Endothelial cell (in vitro differentiated cells): ENCODE results near the gene SUSD1. TPM values are rescaled to one million over a fixed set of nuclear protein-coding genes. Genes with fewer than 3 reads are reported as not detected.

ENCODE experiments used
- DNase-seq: peaks from one replicate; pipeline ENCODE4 v3.0.0; 2021; ENCODE audit warnings: low spot score
- H3K27ac Mint-ChIP-seq: one replicate; pipeline ENCODE4 v1.8.0; 2021; ENCODE audit warnings: mixed read lengths, inconsistent platforms; ENCODE audit not compliant: unreplicated experiment
- H3K27me3 Mint-ChIP-seq: one replicate; pipeline ENCODE4 v1.8.0; 2021; ENCODE audit warnings: mild to moderate bottlenecking, moderate library complexity, mixed read lengths, inconsistent platforms; ENCODE audit not compliant: unreplicated experiment
- H3K36me3 Mint-ChIP-seq: one replicate; pipeline ENCODE4 v1.8.0; 2021; ENCODE audit warnings: mild to moderate bottlenecking, low read depth, mixed read lengths, inconsistent platforms; ENCODE audit not compliant: unreplicated experiment
- H3K4me1 Mint-ChIP-seq: one replicate; pipeline ENCODE4 v1.8.0; 2021; ENCODE audit warnings: mild to moderate bottlenecking, mixed read lengths, inconsistent platforms; ENCODE audit not compliant: unreplicated experiment
- H3K4me3 Mint-ChIP-seq: one replicate; pipeline ENCODE4 v1.8.0; 2021; ENCODE audit warnings: mild to moderate bottlenecking, mixed read lengths, inconsistent platforms; ENCODE audit not compliant: unreplicated experiment
- H3K9me3 Mint-ChIP-seq: one replicate; pipeline ENCODE4 v1.8.0; 2021; ENCODE audit warnings: mixed read lengths, inconsistent platforms; ENCODE audit not compliant: unreplicated experiment
- total RNA-seq: library from RNA; stranded (reverse); fragmentation: NEBNext Ultra II Directional; extraction: Animal tissue kit (Norgen Biotek cat#: 25700); gene quantifications from one replicate; pipeline ENCODE4 v1.2.1, GENCODE V29; 2021; ENCODE audit not compliant: unreplicated experiment
- TF ChIP-seq, protein P1 (sequence below): fragments of 200-600 bp; sonication (generic); IDR thresholded peaks from one replicate; pipeline ENCODE4 v1.5.0; 2021; ENCODE audit warnings: antibody characterized with exemption; ENCODE audit not compliant: unreplicated experiment

SUSD1 gene
- total RNA-seq, 1 donor from 2014 or later = 5.7 TPM

DNA sequence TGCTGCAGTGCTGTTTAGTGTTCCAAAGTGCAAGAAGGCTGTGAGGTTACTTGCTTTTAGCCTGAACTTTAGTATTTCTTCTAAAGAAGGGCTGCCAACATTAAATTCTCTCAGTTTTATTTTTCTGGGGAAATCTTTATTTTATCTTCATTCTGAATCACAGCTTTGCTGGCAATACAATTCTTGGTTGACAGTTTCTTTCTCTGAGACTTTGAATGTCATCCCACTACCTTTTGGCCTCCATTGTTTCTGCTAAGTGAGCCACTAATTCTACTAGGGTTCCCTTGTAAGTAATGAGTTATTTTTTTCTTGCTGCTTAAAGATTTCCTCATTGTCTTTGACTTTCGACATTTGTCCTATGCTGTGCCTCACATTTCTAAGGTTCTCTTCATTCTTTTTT lies 32.4 kb upstream of the SUSD1 start:
- Mint-ChIP-seq H3K36me3 (peaks cover 42% of the 10 kb centered on the region), H3K4me1 (no peaks in the 10 kb centered on the region), H3K4me3 (no peak overlapping the region), H3K27me3 (no peaks in the 10 kb centered on the region), H3K9me3 (no peaks in the 10 kb centered on the region), H3K27ac (no peak overlapping the region)
- TF ChIP-seq, protein P1, sequence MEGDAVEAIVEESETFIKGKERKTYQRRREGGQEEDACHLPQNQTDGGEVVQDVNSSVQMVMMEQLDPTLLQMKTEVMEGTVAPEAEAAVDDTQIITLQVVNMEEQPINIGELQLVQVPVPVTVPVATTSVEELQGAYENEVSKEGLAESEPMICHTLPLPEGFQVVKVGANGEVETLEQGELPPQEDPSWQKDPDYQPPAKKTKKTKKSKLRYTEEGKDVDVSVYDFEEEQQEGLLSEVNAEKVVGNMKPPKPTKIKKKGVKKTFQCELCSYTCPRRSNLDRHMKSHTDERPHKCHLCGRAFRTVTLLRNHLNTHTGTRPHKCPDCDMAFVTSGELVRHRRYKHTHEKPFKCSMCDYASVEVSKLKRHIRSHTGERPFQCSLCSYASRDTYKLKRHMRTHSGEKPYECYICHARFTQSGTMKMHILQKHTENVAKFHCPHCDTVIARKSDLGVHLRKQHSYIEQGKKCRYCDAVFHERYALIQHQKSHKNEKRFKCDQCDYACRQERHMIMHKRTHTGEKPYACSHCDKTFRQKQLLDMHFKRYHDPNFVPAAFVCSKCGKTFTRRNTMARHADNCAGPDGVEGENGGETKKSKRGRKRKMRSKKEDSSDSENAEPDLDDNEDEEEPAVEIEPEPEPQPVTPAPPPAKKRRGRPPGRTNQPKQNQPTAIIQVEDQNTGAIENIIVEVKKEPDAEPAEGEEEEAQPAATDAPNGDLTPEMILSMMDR = no peak
- no peak for DNase-seq

DNA sequence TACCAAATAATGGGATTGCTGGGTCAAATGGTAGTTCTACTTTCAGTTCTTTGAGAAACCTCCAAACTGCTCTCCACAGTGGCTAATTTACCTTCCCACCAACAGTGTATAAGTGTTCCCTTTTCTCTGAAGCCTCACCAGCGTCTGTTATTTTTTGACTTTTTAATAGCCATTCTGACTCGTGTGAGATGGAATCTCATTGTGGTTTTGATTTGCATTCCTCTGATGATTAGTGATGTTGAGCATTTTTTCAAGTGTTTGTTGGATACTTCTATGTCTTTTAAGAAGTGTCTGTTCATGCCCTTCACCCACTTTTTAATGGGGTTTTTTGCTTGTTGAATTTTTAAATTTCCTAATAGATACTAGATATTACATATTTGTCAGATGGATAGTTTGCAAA lies 28.4 kb upstream of the SUSD1 start:
- no peak overlapping the region for H3K27ac Mint-ChIP-seq
- H3K27me3 Mint-ChIP-seq = peaks cover 3% of the 10 kb centered on the region
- H3K36me3 Mint-ChIP-seq = peaks cover 15% of the 10 kb centered on the region
- TF ChIP-seq, protein P1 = no peak
- H3K9me3 Mint-ChIP-seq = no peaks in the 10 kb centered on the region
- no peaks in the 10 kb centered on the region for H3K4me1 Mint-ChIP-seq
- no peak overlapping the region for H3K4me3 Mint-ChIP-seq
- no peak for DNase-seq

DNA sequence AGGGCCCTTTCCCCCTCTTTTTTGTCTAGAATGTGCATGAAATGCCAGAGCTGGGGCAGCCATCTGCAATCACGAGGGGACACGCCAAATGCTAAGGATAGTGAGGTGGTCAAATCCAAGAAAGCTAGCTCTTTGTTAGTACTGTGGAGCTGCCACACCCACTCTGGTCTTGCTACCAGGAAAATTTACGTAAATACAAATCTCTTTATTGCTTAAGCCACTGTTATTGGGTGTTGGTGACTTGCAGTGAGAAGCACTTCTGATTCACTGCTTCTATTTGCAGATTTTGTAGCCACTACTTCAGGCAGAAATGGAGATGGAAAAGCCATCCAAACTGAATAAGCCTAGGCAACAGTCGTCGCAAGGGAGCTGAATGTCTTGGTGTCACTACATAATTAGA lies 25.6 kb upstream of the SUSD1 start:
- Mint-ChIP-seq H3K4me1 (no peaks in the 10 kb centered on the region), H3K36me3 (peaks cover 4% of the 10 kb centered on the region), H3K4me3 (no peak overlapping the region), H3K9me3 (no peaks in the 10 kb centered on the region), H3K27me3 (peaks cover 3% of the 10 kb centered on the region), H3K27ac (no peak overlapping the region)
- TF ChIP-seq, protein P1 = no peak
- no peak for DNase-seq

DNA sequence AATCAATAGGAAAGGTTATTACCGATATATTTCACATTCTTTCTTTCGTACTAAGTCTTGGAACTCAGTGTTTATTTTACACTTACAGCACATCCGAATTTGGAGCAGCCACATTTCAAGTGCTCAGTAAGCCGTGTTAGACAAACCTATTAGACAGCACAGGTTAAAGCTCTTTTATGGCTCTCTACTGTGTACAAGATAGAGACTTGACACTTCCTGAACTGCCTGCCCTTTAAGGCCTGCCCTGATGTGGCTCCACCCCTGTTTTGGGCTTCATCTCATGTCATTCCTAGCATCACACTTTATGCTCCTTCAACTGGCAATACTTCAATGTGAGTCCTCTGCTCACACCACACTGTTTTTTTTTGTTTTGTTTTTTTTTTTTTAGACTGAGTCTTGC lies 23.5 kb upstream of the SUSD1 start:
- peaks cover 3% of the 10 kb centered on the region for H3K27me3 Mint-ChIP-seq
- H3K4me1 Mint-ChIP-seq = no peaks in the 10 kb centered on the region
- no peaks in the 10 kb centered on the region for H3K9me3 Mint-ChIP-seq
- no peak overlapping the region for H3K4me3 Mint-ChIP-seq
- no peak overlapping the region for H3K27ac Mint-ChIP-seq
- H3K36me3 Mint-ChIP-seq = peaks cover 4% of the 10 kb centered on the region
- TF ChIP-seq, protein P1 = no peak
- no peak for DNase-seq

DNA sequence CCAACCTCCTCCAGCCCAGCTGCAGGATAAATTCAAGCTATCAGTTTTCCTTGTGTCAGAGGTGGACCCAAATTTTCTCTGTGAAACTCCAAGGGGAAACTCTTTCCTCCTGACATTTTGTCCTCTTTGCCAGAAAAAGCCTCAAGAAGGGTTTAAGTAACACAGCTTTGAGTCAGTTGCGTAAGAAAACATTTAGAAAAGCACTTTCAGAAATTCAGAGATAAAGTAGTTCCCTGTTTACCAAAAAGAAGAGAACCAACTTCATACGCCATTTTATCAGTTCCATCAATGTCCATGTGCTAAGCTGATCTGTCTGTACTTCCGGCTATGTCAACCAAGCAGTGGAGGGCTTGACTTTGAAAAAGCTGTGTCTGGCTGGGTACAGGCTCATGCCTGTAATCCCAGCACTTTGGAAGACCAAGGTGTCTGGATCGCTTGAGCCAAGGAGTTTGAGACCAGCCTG lies 19.9 kb upstream of the SUSD1 start:
- H3K27me3 Mint-ChIP-seq = peaks cover 2% of the 10 kb centered on the region
- H3K9me3 Mint-ChIP-seq = no peaks in the 10 kb centered on the region
- no peak overlapping the region for H3K27ac Mint-ChIP-seq
- peaks cover 6% of the 10 kb centered on the region for H3K36me3 Mint-ChIP-seq
- no peak overlapping the region for H3K4me3 Mint-ChIP-seq
- TF ChIP-seq, protein P1 = no peak
- DNase-seq = no peak
- peaks cover 4% of the 10 kb centered on the region for H3K4me1 Mint-ChIP-seq
